NCI-H2196 treated with DMSO at 0.1 percent for 48 hours (cell line): ENCODE data around the gene SBK1.

Experiments used
- DNase-seq: peaks from one replicate; lab custom pipeline; 2025; ENCODE audit not compliant: unreplicated experiment; lab: John Stamatoyannopoulos, UW

The SBK1 gene

GRCh38 chr16:28280881-28281836 lies 11.2 kb upstream of the SBK1 start:
- DNase-seq, result no peak

DNA sequence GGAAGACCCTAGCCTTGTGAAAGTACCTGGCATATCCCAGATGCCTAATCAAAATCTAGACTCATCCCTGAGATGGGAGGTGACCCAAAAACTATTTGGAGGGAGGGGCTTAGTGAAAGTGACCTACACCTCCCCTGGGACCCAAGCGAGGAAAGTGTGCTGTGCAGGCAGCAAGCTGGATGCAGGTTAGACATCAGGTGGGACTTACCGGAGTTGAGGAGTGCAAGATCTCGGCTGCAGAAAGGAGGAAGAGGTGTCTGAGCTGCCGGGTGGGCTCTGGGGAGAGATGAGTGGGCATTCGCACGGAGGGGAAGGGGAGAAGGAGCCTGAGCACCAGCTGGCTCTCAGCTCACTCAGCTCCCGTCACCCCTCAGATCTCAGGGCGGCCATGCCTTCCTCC lies 10.3 kb upstream of the SBK1 start:
- no peak for DNase-seq

GRCh38 chr16:28283173-28283572 lies 9.2 kb upstream of the SBK1 start:
- no peak for DNase-seq

DNA sequence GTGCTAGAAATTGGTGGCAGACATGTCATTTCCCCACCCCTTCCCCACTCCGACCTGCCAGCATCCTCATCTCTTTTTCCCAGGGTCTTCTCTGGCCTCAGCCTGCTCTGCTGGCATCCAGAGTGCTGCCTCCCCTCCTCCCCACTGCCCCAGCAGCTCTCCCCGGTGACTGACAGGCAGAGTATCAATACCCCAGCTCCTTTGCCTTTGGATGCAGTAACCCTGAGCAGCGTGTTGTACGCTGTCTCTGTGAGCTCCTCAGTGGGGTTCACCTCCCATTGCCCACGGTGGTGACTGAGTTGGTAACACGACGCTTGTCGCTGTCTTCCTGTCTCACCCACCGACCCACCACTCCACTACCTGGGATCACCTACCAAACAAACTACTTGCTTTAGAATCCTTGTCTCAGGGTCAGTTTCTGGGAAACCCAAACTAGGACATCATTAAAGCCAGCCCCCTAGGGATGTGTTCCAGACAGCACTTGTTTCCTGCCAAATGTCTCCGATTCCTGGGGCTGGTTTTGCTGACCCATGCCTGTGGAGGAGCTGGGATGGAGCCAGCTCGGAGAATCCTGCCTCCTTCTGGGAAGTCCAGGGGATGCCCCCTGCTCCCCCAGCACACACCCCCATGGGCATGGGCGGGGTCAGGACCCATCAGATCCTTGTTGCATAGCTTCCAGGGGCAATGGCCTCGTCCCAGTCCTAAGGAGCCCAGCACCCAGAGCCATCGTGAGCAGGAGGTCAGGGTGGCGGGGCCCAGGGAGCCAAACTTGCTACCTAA lies 8.3 kb upstream of the SBK1 start:
- DNase-seq, result no peak

GRCh38 chr16:28285649-28286048 lies 6.7 kb upstream of the SBK1 start:
- DNase-seq, result no peak

DNA sequence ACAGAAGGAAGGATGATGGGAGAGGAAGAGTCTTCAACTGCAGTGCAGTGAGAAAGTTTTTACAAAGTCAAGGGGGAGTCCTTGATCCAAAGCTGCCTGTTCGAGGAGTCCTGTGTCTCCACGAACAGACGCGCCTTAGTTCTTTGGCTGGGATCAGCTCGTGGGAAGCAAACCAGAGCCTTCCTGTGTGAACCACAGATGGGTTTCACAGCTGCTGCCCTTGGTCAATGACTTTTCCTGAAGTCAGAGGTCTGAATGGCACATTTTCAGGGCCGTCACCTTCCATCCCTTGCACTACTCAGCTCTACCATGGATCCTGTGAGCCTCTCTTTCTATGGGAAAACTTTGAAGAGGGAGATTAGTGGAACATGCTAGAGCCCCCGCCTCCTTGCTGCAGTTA lies 4.2 kb upstream of the SBK1 start:
- DNase-seq, result no peak

DNA sequence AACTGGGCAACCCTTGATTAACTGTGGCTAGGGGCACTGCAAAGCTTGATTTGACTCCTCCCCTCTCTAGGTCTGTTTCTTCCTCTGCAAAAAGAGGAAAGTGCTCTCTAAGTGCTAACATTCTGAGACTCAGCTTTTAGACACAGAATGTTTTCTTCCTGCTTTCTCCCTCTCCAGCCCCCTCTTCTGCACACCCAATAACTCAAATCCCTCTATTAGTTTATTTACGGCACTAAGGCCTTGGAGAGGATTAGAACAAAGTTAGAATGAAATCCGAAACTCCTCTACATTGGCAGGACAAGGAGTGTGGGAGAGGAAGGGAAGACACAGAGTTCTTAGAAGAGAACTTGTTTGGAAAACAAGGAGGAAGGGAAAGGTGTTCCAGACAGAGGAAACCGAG lies 3.3 kb upstream of the SBK1 start:
- DNase-seq, result no peak

GRCh38 chr16:28289939-28290858 lies 2.1 kb upstream of the SBK1 start:
- no peak for DNase-seq

- no peak for DNase-seq
Measured at GRCh38 chr16:28290859-28291254, 1.5 kb upstream of the SBK1 start.

- DNase-seq, result no peak
Measured at GRCh38 chr16:28292731-28293600, 641 bp downstream of the SBK1 start.

DNA sequence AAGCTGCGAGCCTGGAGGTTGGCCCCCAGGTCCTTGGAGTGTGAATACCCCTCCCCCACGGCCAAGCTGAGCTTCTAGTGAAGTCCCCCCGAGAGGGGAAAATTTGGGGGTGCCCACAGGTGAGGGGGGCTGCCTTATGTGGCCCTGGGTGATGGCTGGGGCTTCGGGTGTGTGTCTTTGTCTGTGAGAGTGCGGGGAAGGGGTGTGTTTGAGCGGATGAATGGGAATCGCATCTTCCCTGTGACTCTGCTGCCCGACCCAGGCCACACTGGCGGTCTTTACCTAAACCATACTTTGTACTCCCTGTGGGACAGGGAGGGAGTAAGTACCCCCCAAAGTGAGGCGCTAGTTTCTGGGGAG lies 1.3 kb downstream of the SBK1 start:
- DNase-seq, result no peak

GRCh38 chr16:28294201-28294600 lies 1.9 kb downstream of the SBK1 start:
- DNase-seq, result no peak

DNA sequence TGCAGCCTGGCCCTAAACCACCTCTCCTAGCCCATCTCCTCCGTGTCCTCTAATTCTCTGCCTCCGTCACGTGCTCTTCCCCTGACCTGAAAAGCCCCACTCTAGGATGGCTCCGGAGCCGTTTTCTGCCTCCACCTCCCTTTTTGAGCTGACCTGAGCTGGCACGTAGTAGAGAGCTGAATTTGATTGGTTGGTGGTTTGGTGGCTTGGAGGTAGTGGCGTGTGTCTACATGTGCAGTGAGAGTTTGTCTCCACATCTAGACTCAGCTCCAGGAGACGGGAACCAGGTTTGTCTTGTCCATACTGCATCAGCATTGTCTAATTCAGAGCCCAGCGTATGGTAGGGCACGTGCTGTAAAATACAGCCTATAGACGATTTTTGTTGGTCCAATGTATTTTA lies 3.0 kb downstream of the SBK1 start:
- DNase-seq, result no peak

DNA sequence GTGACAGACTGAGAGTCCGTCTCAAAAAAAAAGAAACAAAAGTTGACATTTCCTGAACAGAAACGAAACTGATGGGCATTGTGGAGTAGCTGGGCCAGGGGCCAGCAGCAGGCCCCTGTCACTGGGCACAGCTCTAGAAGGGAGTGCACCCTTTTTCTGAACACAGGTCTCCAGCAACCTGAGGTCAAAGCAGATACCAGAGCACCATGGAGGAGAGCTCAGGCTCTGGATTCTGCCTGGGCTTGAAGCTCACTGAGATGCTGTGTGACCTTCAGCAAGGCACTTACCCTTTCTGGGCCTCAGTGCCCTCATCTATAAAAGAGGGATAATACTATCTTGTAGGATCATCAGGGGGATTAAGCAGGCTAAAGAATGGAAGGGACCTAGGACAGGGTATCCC lies 5.0 kb downstream of the SBK1 start:
- DNase-seq, result no peak

GRCh38 chr16:28297784-28298510 lies 5.6 kb downstream of the SBK1 start:
- peak; percentile 22 for DNase-seq

GRCh38 chr16:28298511-28298878 lies 6.2 kb downstream of the SBK1 start:
- no peak for DNase-seq

- DNase-seq, result no peak
Measured at GRCh38 chr16:28300327-28300726, 8.0 kb downstream of the SBK1 start.

GRCh38 chr16:28301154-28301553 lies 8.8 kb downstream of the SBK1 start:
- DNase-seq, result no peak

- DNase-seq, result no peak
Measured at GRCh38 chr16:28301620-28302019, 9.3 kb downstream of the SBK1 start.

- DNase-seq, result no peak
Measured at GRCh38 chr16:28303132-28303531, 10.8 kb downstream of the SBK1 start.
